ENCODE results near the gene EIF2AK3. TPM values are rescaled to one million over a fixed set of nuclear protein-coding genes. Genes with fewer than 3 reads are reported as not detected.

The EIF2AK3 gene
- polyA plus RNA-seq, 1 donor (not counting 4 experiments of a cell fraction or from before 2014, with no cell fraction given), result 10.9 TPM

GRCh38 chr2:88671786-88672427, 44.6 kb upstream of the EIF2AK3 start:
- Histone ChIP-seq H3K9ac (ENCODE audit: control insufficient read depth, extremely low read depth, insufficient read depth, low read length) (no peak overlapping the region), H3K36me3 (ENCODE audit: control insufficient read depth in 2 of 2, extremely low read depth in 1 of 2, insufficient read depth in 2 of 2, low read length in 2 of 2) (no peaks in the 10 kb centered on the region), H3K4me2 (ENCODE audit: control insufficient read depth, extremely low read depth, insufficient read depth, low read depth, low read length) (no peak overlapping the region), H4K20me1 (ENCODE audit: control insufficient read depth, extremely low read depth, insufficient read depth, low read length) (no peaks in the 10 kb centered on the region), H3K4me1 (ENCODE audit: control insufficient read depth, extremely low read depth, insufficient read depth, low read length) (peaks cover 4% of the 10 kb centered on the region), H3K27ac (ENCODE audit: control insufficient read depth, insufficient read depth, low read length) (no peak overlapping the region), H2AFZ (ENCODE audit: control insufficient read depth, low read length) (no peak overlapping the region), H3K79me2 (ENCODE audit: control insufficient read depth, insufficient read depth, low read length) (no peaks in the 10 kb centered on the region), H3K9me1 (ENCODE audit: control insufficient read depth, extremely low read depth, insufficient read depth, low read length) (no peaks in the 10 kb centered on the region), H3K27me3 (ENCODE audit: control insufficient read depth, extremely low read depth, insufficient read depth, low read length) (no peaks in the 10 kb centered on the region), H3K9me3 (ENCODE audit: control insufficient read depth, low read depth, low read length) (no peaks in the 10 kb centered on the region), H3K4me3 (ENCODE audit: control insufficient read depth in 2 of 3, extremely low read depth in 1 of 3, insufficient read depth in 2 of 3, low read depth in 1 of 3, low read length in 3 of 3) (no peak overlapping the region)
- peak; percentile 72 for DNase-seq (ENCODE audit: low read depth, low spot score)
- TF ChIP-seq, protein P1, sequence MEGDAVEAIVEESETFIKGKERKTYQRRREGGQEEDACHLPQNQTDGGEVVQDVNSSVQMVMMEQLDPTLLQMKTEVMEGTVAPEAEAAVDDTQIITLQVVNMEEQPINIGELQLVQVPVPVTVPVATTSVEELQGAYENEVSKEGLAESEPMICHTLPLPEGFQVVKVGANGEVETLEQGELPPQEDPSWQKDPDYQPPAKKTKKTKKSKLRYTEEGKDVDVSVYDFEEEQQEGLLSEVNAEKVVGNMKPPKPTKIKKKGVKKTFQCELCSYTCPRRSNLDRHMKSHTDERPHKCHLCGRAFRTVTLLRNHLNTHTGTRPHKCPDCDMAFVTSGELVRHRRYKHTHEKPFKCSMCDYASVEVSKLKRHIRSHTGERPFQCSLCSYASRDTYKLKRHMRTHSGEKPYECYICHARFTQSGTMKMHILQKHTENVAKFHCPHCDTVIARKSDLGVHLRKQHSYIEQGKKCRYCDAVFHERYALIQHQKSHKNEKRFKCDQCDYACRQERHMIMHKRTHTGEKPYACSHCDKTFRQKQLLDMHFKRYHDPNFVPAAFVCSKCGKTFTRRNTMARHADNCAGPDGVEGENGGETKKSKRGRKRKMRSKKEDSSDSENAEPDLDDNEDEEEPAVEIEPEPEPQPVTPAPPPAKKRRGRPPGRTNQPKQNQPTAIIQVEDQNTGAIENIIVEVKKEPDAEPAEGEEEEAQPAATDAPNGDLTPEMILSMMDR (optimal IDR thresholded peaks at IDR 0.05 in 1 of 3, IDR thresholded peaks at IDR 0.05 in 1 of 3, conservative IDR thresholded peaks at IDR 0.05 in 1 of 3; ENCODE audit: extremely low read depth in 1 of 3, insufficient read depth in 2 of 3, low read length in 3 of 3), result peak; percentile 68 to 85 (median 78)
- TF ChIP-seq EZH2 (IDR thresholded peaks at IDR 0.05; ENCODE audit: low read length), result no peak
- no peak for FAIRE-seq
- dilution Hi-C loops (cut with MboI; ENCODE audit: extremely low pct_ligation_motif_present, low sequenced_read_pairs), result no loop called here

DNA sequence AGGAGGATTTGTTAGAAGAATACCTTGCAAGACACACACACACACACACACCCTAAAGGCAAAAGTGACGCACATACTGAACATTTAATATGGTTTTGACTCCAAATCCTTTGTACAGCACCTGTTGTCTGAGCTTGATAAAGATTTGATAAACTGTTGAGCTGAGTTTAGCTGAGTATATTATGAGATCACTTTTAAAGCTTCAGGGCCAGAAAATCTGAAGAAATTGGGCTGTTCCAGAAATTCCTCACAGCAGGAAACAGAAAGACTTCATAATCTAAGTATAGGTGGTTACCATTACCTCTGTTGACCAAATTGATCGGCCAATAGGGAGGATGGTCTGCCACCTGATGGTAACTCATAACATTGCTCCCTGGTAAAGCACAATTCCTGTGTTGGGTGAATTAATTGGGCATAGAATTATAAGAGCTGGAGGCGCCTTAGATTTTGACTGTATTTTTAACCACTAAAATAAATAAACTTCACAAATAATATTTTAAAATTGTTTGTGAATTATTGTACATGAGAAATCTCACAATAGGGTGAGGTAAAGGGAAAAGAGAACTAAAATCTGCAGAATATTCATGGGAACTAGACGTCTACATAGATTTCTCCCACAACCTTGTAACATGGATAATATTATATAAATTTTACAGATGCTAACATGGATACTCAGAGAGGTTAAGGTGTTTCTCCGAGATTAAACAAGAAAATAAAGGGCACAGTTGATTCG, 42.4 kb upstream of the EIF2AK3 start:
- dilution Hi-C loops (cut with MboI; ENCODE audit: extremely low pct_ligation_motif_present, low sequenced_read_pairs), result loop anchor here (5.0 kb wide), 1 partner anchor 72 kb away; no protein-coding TSS in a partner anchor
- Histone ChIP-seq H3K4me3 (ENCODE audit: control insufficient read depth in 2 of 3, extremely low read depth in 1 of 3, insufficient read depth in 2 of 3, low read depth in 1 of 3, low read length in 3 of 3) (no peak overlapping the region), H3K9me1 (ENCODE audit: control insufficient read depth, extremely low read depth, insufficient read depth, low read length) (no peaks in the 10 kb centered on the region), H3K27me3 (ENCODE audit: control insufficient read depth, extremely low read depth, insufficient read depth, low read length) (no peaks in the 10 kb centered on the region), H3K27ac (ENCODE audit: control insufficient read depth, insufficient read depth, low read length) (no peak overlapping the region), H3K9me3 (ENCODE audit: control insufficient read depth, low read depth, low read length) (no peaks in the 10 kb centered on the region), H3K9ac (ENCODE audit: control insufficient read depth, extremely low read depth, insufficient read depth, low read length) (no peak overlapping the region), H4K20me1 (ENCODE audit: control insufficient read depth, extremely low read depth, insufficient read depth, low read length) (no peaks in the 10 kb centered on the region), H3K79me2 (ENCODE audit: control insufficient read depth, insufficient read depth, low read length) (no peaks in the 10 kb centered on the region), H2AFZ (ENCODE audit: control insufficient read depth, low read length) (no peak overlapping the region), H3K4me2 (ENCODE audit: control insufficient read depth, extremely low read depth, insufficient read depth, low read depth, low read length) (peak overlapping the region; percentile 8), H3K36me3 (ENCODE audit: control insufficient read depth in 2 of 2, extremely low read depth in 1 of 2, insufficient read depth in 2 of 2, low read length in 2 of 2) (no peaks in the 10 kb centered on the region), H3K4me1 (ENCODE audit: control insufficient read depth, extremely low read depth, insufficient read depth, low read length) (peaks cover 10% of the 10 kb centered on the region)
- DNase-seq (ENCODE audit: low read depth, low spot score), result no peak
- no peak for TF ChIP-seq EZH2 (IDR thresholded peaks at IDR 0.05; ENCODE audit: low read length)
- TF ChIP-seq, protein P1 (optimal IDR thresholded peaks at IDR 0.05 in 1 of 3, IDR thresholded peaks at IDR 0.05 in 1 of 3, conservative IDR thresholded peaks at IDR 0.05 in 1 of 3; ENCODE audit: extremely low read depth in 1 of 3, insufficient read depth in 2 of 3, low read length in 3 of 3), result peak; percentile 60 to 84 (median 72)
- FAIRE-seq, result peak; percentile 67
